ENCODE data around the gene NGEF. TPM values are rescaled to one million over a fixed set of nuclear protein-coding genes. Genes with fewer than 3 reads are reported as not detected.

Gene NGEF
- total and polyA plus RNA-seq, 5 donors from 2014 or later, result 0.21 TPM; not detected in 4

GRCh38 chr2:232898592-232899543 is 114.2 kb downstream of the NGEF start:
- Histone ChIP-seq H3K36me3 (ENCODE audit: control insufficient read depth, insufficient read depth, low read length) (no peaks in the 10 kb centered on the region), H3K4me3 (ENCODE audit: low read depth, low read length) (no peak overlapping the region), H3K4me1 (ENCODE audit: control insufficient read depth, insufficient read depth, low read length, poor library complexity, severe bottlenecking) (no peaks in the 10 kb centered on the region), H3K27me3 (ENCODE audit: control insufficient read depth, insufficient read depth, low read length) (no peaks in the 10 kb centered on the region), H3K9me3 (ENCODE audit: control insufficient read depth in 2 of 2, low read length in 2 of 2) (no peaks in the 10 kb centered on the region), H3K27ac (ENCODE audit: insufficient read depth, low read length, poor library complexity, severe bottlenecking) (no peak overlapping the region)
- no peaks in the 10 kb centered on the region for H3K9me3 Mint-ChIP-seq
- no peak overlapping the region for H3K4me3 Mint-ChIP-seq
- no peaks in the 10 kb centered on the region for H3K36me3 Mint-ChIP-seq
- H3K27me3 Mint-ChIP-seq, result no peaks in the 10 kb centered on the region
- H3K4me1 Mint-ChIP-seq, result no peaks in the 10 kb centered on the region
- H3K27ac Mint-ChIP-seq, result no peak overlapping the region
- no peak for ATAC-seq (ENCODE audit: low read depth in 2 of 2)
- no peak for DNase-seq

GRCh38 chr2:232897598-232898408 is 115.3 kb downstream of the NGEF start:
- no peaks in the 10 kb centered on the region for H3K27me3 ChIP-seq (ENCODE audit: control insufficient read depth, insufficient read depth, low read length)
- Mint-ChIP-seq H3K9me3 (no peaks in the 10 kb centered on the region), H3K4me3 (no peak overlapping the region), H3K27ac (no peak overlapping the region), H3K27me3 (no peaks in the 10 kb centered on the region), H3K36me3 (no peaks in the 10 kb centered on the region), H3K4me1 (no peaks in the 10 kb centered on the region)
- no peak for ATAC-seq (ENCODE audit: low read depth in 2 of 2)
- no peak for DNase-seq
- H3K27ac ChIP-seq (ENCODE audit: insufficient read depth, low read length, poor library complexity, severe bottlenecking), result no peak overlapping the region
- H3K36me3 ChIP-seq (ENCODE audit: control insufficient read depth, insufficient read depth, low read length), result no peaks in the 10 kb centered on the region
- no peaks in the 10 kb centered on the region for H3K4me1 ChIP-seq (ENCODE audit: control insufficient read depth, insufficient read depth, low read length, poor library complexity, severe bottlenecking)
- no peak overlapping the region for H3K4me3 ChIP-seq (ENCODE audit: low read depth, low read length)
- H3K9me3 ChIP-seq (ENCODE audit: control insufficient read depth in 2 of 2, low read length in 2 of 2), result no peaks in the 10 kb centered on the region

- H3K4me1 Mint-ChIP-seq, result no peaks in the 10 kb centered on the region
- no peak overlapping the region for H3K27ac Mint-ChIP-seq
- no peak for DNase-seq
- H3K9me3 Mint-ChIP-seq, result no peaks in the 10 kb centered on the region
- ATAC-seq (ENCODE audit: low read depth in 2 of 2), result no peak
- no peaks in the 10 kb centered on the region for H3K9me3 ChIP-seq (ENCODE audit: control insufficient read depth in 2 of 2, low read length in 2 of 2)
- H3K4me3 Mint-ChIP-seq, result no peak overlapping the region
- no peaks in the 10 kb centered on the region for H3K36me3 Mint-ChIP-seq
- no peak overlapping the region for H3K4me3 ChIP-seq (ENCODE audit: low read depth, low read length)
- no peaks in the 10 kb centered on the region for H3K36me3 ChIP-seq (ENCODE audit: control insufficient read depth, insufficient read depth, low read length)
- H3K27me3 ChIP-seq (ENCODE audit: control insufficient read depth, insufficient read depth, low read length), result no peaks in the 10 kb centered on the region
- no peaks in the 10 kb centered on the region for H3K4me1 ChIP-seq (ENCODE audit: control insufficient read depth, insufficient read depth, low read length, poor library complexity, severe bottlenecking)
- H3K27me3 Mint-ChIP-seq, result no peaks in the 10 kb centered on the region
- H3K27ac ChIP-seq (ENCODE audit: insufficient read depth, low read length, poor library complexity, severe bottlenecking), result no peak overlapping the region
Measured at GRCh38 chr2:232896720-232897597, 116.1 kb downstream of the NGEF start.

- no peaks in the 10 kb centered on the region for H3K27me3 Mint-ChIP-seq
- Histone ChIP-seq H3K4me3 (ENCODE audit: low read depth, low read length) (no peak overlapping the region), H3K4me1 (ENCODE audit: control insufficient read depth, insufficient read depth, low read length, poor library complexity, severe bottlenecking) (no peaks in the 10 kb centered on the region), H3K36me3 (ENCODE audit: control insufficient read depth, insufficient read depth, low read length) (no peaks in the 10 kb centered on the region), H3K27ac (ENCODE audit: insufficient read depth, low read length, poor library complexity, severe bottlenecking) (no peak overlapping the region), H3K27me3 (ENCODE audit: control insufficient read depth, insufficient read depth, low read length) (no peaks in the 10 kb centered on the region), H3K9me3 (ENCODE audit: control insufficient read depth in 2 of 2, low read length in 2 of 2) (no peaks in the 10 kb centered on the region)
- no peaks in the 10 kb centered on the region for H3K4me1 Mint-ChIP-seq
- ATAC-seq (ENCODE audit: low read depth in 2 of 2), result no peak
- H3K9me3 Mint-ChIP-seq, result no peaks in the 10 kb centered on the region
- no peak overlapping the region for H3K27ac Mint-ChIP-seq
- H3K36me3 Mint-ChIP-seq, result no peaks in the 10 kb centered on the region
- DNase-seq, result no peak
- H3K4me3 Mint-ChIP-seq, result no peak overlapping the region
Measured at GRCh38 chr2:232896111-232896510, 116.9 kb downstream of the NGEF start.

- Histone ChIP-seq H3K9me3 (ENCODE audit: control insufficient read depth in 2 of 2, low read length in 2 of 2) (no peaks in the 10 kb centered on the region), H3K27me3 (ENCODE audit: control insufficient read depth, insufficient read depth, low read length) (no peaks in the 10 kb centered on the region), H3K4me3 (ENCODE audit: low read depth, low read length) (no peak overlapping the region), H3K27ac (ENCODE audit: insufficient read depth, low read length, poor library complexity, severe bottlenecking) (no peak overlapping the region), H3K36me3 (ENCODE audit: control insufficient read depth, insufficient read depth, low read length) (no peaks in the 10 kb centered on the region), H3K4me1 (ENCODE audit: control insufficient read depth, insufficient read depth, low read length, poor library complexity, severe bottlenecking) (no peaks in the 10 kb centered on the region)
- H3K36me3 Mint-ChIP-seq, result no peaks in the 10 kb centered on the region
- H3K27ac Mint-ChIP-seq, result no peak overlapping the region
- ATAC-seq (ENCODE audit: low read depth in 2 of 2) (no peak), DNase-seq (no peak)
- no peaks in the 10 kb centered on the region for H3K27me3 Mint-ChIP-seq
- H3K4me3 Mint-ChIP-seq, result no peak overlapping the region
- no peaks in the 10 kb centered on the region for H3K4me1 Mint-ChIP-seq
- peaks cover 0 to 1% (median 0%) of the 10 kb centered on the region in 7 donors for H3K9me3 Mint-ChIP-seq
Measured at GRCh38 chr2:232894746-232895145, 118.3 kb downstream of the NGEF start.

GRCh38 chr2:232894251-232894650 is 118.8 kb downstream of the NGEF start:
- Histone ChIP-seq H3K4me3 (ENCODE audit: low read depth, low read length) (no peak overlapping the region), H3K4me1 (ENCODE audit: control insufficient read depth, insufficient read depth, low read length, poor library complexity, severe bottlenecking) (no peaks in the 10 kb centered on the region), H3K36me3 (ENCODE audit: control insufficient read depth, insufficient read depth, low read length) (no peaks in the 10 kb centered on the region), H3K9me3 (ENCODE audit: control insufficient read depth in 2 of 2, low read length in 2 of 2) (no peaks in the 10 kb centered on the region), H3K27ac (ENCODE audit: insufficient read depth, low read length, poor library complexity, severe bottlenecking) (no peak overlapping the region), H3K27me3 (ENCODE audit: control insufficient read depth, insufficient read depth, low read length) (no peaks in the 10 kb centered on the region)
- Mint-ChIP-seq H3K4me3 (no peak overlapping the region), H3K27ac (no peak overlapping the region), H3K27me3 (no peaks in the 10 kb centered on the region), H3K9me3 (peaks cover 0 to 1% (median 0%) of the 10 kb centered on the region in 7 donors), H3K4me1 (no peaks in the 10 kb centered on the region), H3K36me3 (no peaks in the 10 kb centered on the region)
- no peak for ATAC-seq (ENCODE audit: low read depth in 2 of 2)
- DNase-seq, result no peak

GRCh38 chr2:232893834-232894233 is 119.2 kb downstream of the NGEF start:
- Histone ChIP-seq H3K9me3 (ENCODE audit: control insufficient read depth in 2 of 2, low read length in 2 of 2) (no peaks in the 10 kb centered on the region), H3K27ac (ENCODE audit: insufficient read depth, low read length, poor library complexity, severe bottlenecking) (no peak overlapping the region), H3K4me1 (ENCODE audit: control insufficient read depth, insufficient read depth, low read length, poor library complexity, severe bottlenecking) (no peaks in the 10 kb centered on the region), H3K4me3 (ENCODE audit: low read depth, low read length) (no peak overlapping the region), H3K36me3 (ENCODE audit: control insufficient read depth, insufficient read depth, low read length) (no peaks in the 10 kb centered on the region), H3K27me3 (ENCODE audit: control insufficient read depth, insufficient read depth, low read length) (no peaks in the 10 kb centered on the region)
- no peak overlapping the region for H3K27ac Mint-ChIP-seq
- no peaks in the 10 kb centered on the region for H3K36me3 Mint-ChIP-seq
- H3K4me3 Mint-ChIP-seq, result no peak overlapping the region
- ATAC-seq (ENCODE audit: low read depth in 2 of 2), result no peak
- no peak for DNase-seq
- peaks cover 0 to 1% (median 0%) of the 10 kb centered on the region in 7 donors for H3K9me3 Mint-ChIP-seq
- H3K27me3 Mint-ChIP-seq, result no peaks in the 10 kb centered on the region
- no peaks in the 10 kb centered on the region for H3K4me1 Mint-ChIP-seq
